Sigmoid colon (tissue), 4 donors: ENCODE results near the gene KMT2B.

ENCODE experiments used
- CTCF ChIP-seq, 4 experiments: fragments of 450-650 bp in 3 of 4; fragments of 200-600 bp in 1 of 4; IDR thresholded peaks; one replicate each; pipeline ENCODE4 v1.5.1; 2016 to 2019; ENCODE audit warnings: antibody characterized with exemption in 4 of 4, mild to moderate bottlenecking in 3 of 4, moderate library complexity in 2 of 4
- POLR2A ChIP-seq, 2 donors: fragments of 450-650 bp; IDR thresholded peaks; one replicate each; pipeline ENCODE4 v1.6.1; 2016; ENCODE audit warnings: antibody characterized with exemption in 2 of 2, mild to moderate bottlenecking in 2 of 2, moderate library complexity in 2 of 2
- POLR2AphosphoS5 ChIP-seq, 4 donors: sonication (generic); formaldehyde crosslinking; IDR thresholded peaks; one replicate each; pipeline ENCODE4 v1.6.1; 2017; ENCODE audit warnings: antibody characterized with exemption in 4 of 4

GRCh38 chr19:35736913-35737886 is 19.4 kb downstream of the KMT2B start:
- TF ChIP-seq CTCF (IDR thresholded peaks at IDR 0.05) (no peak), POLR2AphosphoS5 (IDR thresholded peaks at IDR 0.05) (no peak), POLR2A (IDR thresholded peaks at IDR 0.05) (no peak)
